Adrenal gland (tissue), 5 donors: ENCODE data around the gene MEPCE.

Experiments
- CTCF ChIP-seq, 6 experiments: fragments of 450-650 bp in 4 of 6; fragments of 200-600 bp in 2 of 6; sonication (generic) in 1 of 6; IDR thresholded peaks; 1 replicate in 5 of 6; 2 replicates in 1 of 6; pipeline versions ENCODE4 v1.5.1 to v1.8.0; 2016 to 2021; ENCODE audit warnings: antibody characterized with exemption in 6 of 6, mild to moderate bottlenecking in 2 of 6, moderate library complexity in 1 of 6
- POLR2A ChIP-seq, 2 donors: fragments of 450-650 bp; IDR thresholded peaks; one replicate each; pipeline ENCODE4 v1.6.1; 2017; ENCODE audit warnings: antibody characterized with exemption in 2 of 2, mild to moderate bottlenecking in 2 of 2, moderate library complexity in 1 of 2
- donor health status: DM: no; HTN: no; CAD: no.

- TF ChIP-seq CTCF (IDR thresholded peaks at IDR 0.05) (peak in 5 of 6 experiments; percentile 25 to 69 (median 52)), POLR2A (IDR thresholded peaks at IDR 0.05) (peak; percentile 85 to 90)
Measured at GRCh38 chr7:100428967-100429636, 529 bp upstream of the MEPCE start.
